ENCODE data around the gene RNASE4. TPM values are rescaled to one million over a fixed set of nuclear protein-coding genes. Genes with fewer than 3 reads are reported as not detected.
A peak's percentile ranks its signal among the peaks of the same experiment; 100 is the strongest.

RNASE4 gene
- total RNA-seq, 1 donor, result 18.1 TPM

- H3K4me3 ChIP-seq (ENCODE audit: insufficient read depth, low read length), result no peak overlapping the region
- no peak for DNase-seq (ENCODE audit: insufficient read length, low spot score, missing footprints)
- peaks cover 23% of the 10 kb centered on the region for H3K27me3 ChIP-seq (ENCODE audit: insufficient read depth, low read length)
- H3K9me3 ChIP-seq (ENCODE audit: low read depth, low read length), result no peaks in the 10 kb centered on the region
- H2AFZ ChIP-seq (ENCODE audit: low read length), result no peak overlapping the region
- H4K20me1 ChIP-seq (ENCODE audit: insufficient read depth, low read length), result no peaks in the 10 kb centered on the region
- H3K27ac ChIP-seq (ENCODE audit: low read depth, low read length), result no peak overlapping the region
- H3K79me2 ChIP-seq (ENCODE audit: insufficient read depth, low read length), result no peaks in the 10 kb centered on the region
- no peak for TF ChIP-seq CTCF (IDR thresholded peaks at IDR 0.05; ENCODE audit: extremely low read depth, low read depth, low read length)
- H3K4me1 ChIP-seq (ENCODE audit: insufficient read depth, low read length), result no peaks in the 10 kb centered on the region
- no peaks in the 10 kb centered on the region for H3K36me3 ChIP-seq (ENCODE audit: insufficient read depth, low read length)
- H3K4me2 ChIP-seq (ENCODE audit: insufficient read depth, low read length), result no peak overlapping the region
These were observed 28.1 kb upstream of the RNASE4 start for GRCh38 chr14:20656274-20656673.

DNA sequence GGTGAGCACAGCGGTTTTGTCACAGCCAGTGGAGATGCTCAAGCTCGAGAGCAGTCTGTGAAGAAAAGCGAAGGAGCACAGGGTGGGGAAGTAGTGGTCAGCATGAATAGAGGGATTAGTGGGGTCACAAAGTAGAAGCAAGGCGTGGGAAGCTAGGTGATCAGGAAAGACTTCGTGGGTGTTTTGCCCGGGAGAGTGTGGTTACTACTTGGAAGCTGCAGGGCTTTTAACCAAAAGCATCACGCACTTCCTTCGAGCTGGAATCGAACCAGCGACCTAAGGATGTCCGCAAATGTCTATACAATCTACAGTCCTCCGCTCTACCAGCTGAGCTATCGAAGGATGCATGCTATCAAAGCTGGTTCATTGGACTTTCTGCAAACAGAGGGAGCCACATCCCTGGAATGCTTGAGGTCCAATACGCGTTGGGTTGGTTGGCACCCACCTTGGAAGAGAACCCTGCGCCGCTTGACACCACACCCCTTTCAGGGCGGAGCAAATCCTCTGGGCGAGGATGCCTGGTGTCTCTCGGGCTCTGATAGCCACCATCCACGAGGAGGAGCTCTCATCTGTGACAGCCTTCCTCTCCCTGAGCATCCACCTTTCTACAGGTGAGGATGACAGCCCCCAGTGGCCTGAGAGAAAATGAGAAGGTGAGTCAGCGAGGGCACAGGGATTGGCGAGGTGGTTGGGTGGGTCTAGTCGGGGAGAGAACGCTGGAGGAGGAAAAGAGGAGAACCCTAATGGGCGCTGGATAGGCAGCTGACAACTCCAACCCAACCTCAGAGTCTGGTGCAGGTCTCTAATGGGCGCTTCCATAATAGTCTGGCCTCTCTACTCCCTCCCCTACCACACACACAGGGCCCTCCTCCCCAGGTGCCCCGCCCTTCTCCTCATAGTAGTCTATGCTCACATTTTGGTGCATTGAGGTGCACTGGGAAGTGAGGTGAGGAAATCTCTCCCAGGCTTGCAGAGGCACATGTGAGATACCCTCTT lies 26.8 kb upstream of the RNASE4 start:
- Histone ChIP-seq H3K27ac (ENCODE audit: low read depth, low read length) (no peak overlapping the region), H3K27me3 (ENCODE audit: insufficient read depth, low read length) (peaks cover 23% of the 10 kb centered on the region), H3K79me2 (ENCODE audit: insufficient read depth, low read length) (no peaks in the 10 kb centered on the region), H3K4me3 (ENCODE audit: insufficient read depth, low read length) (no peak overlapping the region), H3K4me1 (ENCODE audit: insufficient read depth, low read length) (no peaks in the 10 kb centered on the region), H3K36me3 (ENCODE audit: insufficient read depth, low read length) (no peaks in the 10 kb centered on the region), H2AFZ (ENCODE audit: low read length) (no peak overlapping the region), H3K9me3 (ENCODE audit: low read depth, low read length) (no peaks in the 10 kb centered on the region), H3K4me2 (ENCODE audit: insufficient read depth, low read length) (no peak overlapping the region), H4K20me1 (ENCODE audit: insufficient read depth, low read length) (no peaks in the 10 kb centered on the region)
- DNase-seq (ENCODE audit: insufficient read length, low spot score, missing footprints), result peak; percentile 83
- TF ChIP-seq CTCF (IDR thresholded peaks at IDR 0.05; ENCODE audit: extremely low read depth, low read depth, low read length), result no peak

- DNase-seq (ENCODE audit: insufficient read length, low spot score, missing footprints), result no peak
- no peak overlapping the region for H2AFZ ChIP-seq (ENCODE audit: low read length)
- H3K9me3 ChIP-seq (ENCODE audit: low read depth, low read length), result no peaks in the 10 kb centered on the region
- no peak overlapping the region for H3K27ac ChIP-seq (ENCODE audit: low read depth, low read length)
- H3K4me2 ChIP-seq (ENCODE audit: insufficient read depth, low read length), result no peak overlapping the region
- no peaks in the 10 kb centered on the region for H3K4me1 ChIP-seq (ENCODE audit: insufficient read depth, low read length)
- TF ChIP-seq CTCF (IDR thresholded peaks at IDR 0.05; ENCODE audit: extremely low read depth, low read depth, low read length), result no peak
- H4K20me1 ChIP-seq (ENCODE audit: insufficient read depth, low read length), result no peaks in the 10 kb centered on the region
- peaks cover 23% of the 10 kb centered on the region for H3K27me3 ChIP-seq (ENCODE audit: insufficient read depth, low read length)
- H3K4me3 ChIP-seq (ENCODE audit: insufficient read depth, low read length), result no peak overlapping the region
- H3K79me2 ChIP-seq (ENCODE audit: insufficient read depth, low read length), result no peaks in the 10 kb centered on the region
- H3K36me3 ChIP-seq (ENCODE audit: insufficient read depth, low read length), result no peaks in the 10 kb centered on the region
These were observed 26.1 kb upstream of the RNASE4 start for GRCh38 chr14:20658246-20658645.

DNA sequence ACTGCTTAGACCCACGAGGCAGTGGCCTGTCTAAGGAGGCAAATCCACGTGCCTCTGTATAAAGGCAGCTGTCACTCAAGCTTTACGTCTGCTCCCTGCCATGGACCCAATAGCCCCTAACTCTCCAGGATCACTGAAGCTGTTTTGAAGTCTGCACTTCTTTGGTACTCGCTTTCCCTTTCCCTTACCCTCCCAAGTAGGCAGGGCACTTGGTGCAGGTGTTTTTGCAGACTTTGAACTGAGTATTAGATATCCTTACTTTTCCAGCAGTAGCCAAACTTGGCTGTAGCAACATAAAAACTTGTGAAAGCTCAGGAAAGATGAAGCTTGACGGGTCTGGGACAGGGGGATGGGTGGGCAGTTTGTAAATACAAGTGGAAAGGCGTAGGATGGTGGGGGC lies 25.0 kb upstream of the RNASE4 start:
- H4K20me1 ChIP-seq (ENCODE audit: insufficient read depth, low read length), result no peaks in the 10 kb centered on the region
- no peak for DNase-seq (ENCODE audit: insufficient read length, low spot score, missing footprints)
- H3K4me1 ChIP-seq (ENCODE audit: insufficient read depth, low read length), result no peaks in the 10 kb centered on the region
- H3K27me3 ChIP-seq (ENCODE audit: insufficient read depth, low read length), result peaks cover 24% of the 10 kb centered on the region
- H3K4me3 ChIP-seq (ENCODE audit: insufficient read depth, low read length), result no peak overlapping the region
- no peaks in the 10 kb centered on the region for H3K9me3 ChIP-seq (ENCODE audit: low read depth, low read length)
- TF ChIP-seq CTCF (IDR thresholded peaks at IDR 0.05; ENCODE audit: extremely low read depth, low read depth, low read length), result no peak
- no peak overlapping the region for H2AFZ ChIP-seq (ENCODE audit: low read length)
- no peaks in the 10 kb centered on the region for H3K79me2 ChIP-seq (ENCODE audit: insufficient read depth, low read length)
- no peak overlapping the region for H3K4me2 ChIP-seq (ENCODE audit: insufficient read depth, low read length)
- no peak overlapping the region for H3K27ac ChIP-seq (ENCODE audit: low read depth, low read length)
- H3K36me3 ChIP-seq (ENCODE audit: insufficient read depth, low read length), result no peaks in the 10 kb centered on the region
